Activated CD4-positive, alpha-beta T cell treated with anti-CD3 and anti-CD28 coated beads for 48 hours (primary cell): ENCODE data around the gene MLN.
"Not testable (repeated sequence)": the region's sequence is repeated elsewhere in the genome, so short reads cannot be mapped to it uniquely, and the experiment has no call there.

Experiments used
- DNase-seq: peaks from one replicate; pipeline ENCODE4 v3.0.0-alpha.2; 2020

MLN gene

DNA sequence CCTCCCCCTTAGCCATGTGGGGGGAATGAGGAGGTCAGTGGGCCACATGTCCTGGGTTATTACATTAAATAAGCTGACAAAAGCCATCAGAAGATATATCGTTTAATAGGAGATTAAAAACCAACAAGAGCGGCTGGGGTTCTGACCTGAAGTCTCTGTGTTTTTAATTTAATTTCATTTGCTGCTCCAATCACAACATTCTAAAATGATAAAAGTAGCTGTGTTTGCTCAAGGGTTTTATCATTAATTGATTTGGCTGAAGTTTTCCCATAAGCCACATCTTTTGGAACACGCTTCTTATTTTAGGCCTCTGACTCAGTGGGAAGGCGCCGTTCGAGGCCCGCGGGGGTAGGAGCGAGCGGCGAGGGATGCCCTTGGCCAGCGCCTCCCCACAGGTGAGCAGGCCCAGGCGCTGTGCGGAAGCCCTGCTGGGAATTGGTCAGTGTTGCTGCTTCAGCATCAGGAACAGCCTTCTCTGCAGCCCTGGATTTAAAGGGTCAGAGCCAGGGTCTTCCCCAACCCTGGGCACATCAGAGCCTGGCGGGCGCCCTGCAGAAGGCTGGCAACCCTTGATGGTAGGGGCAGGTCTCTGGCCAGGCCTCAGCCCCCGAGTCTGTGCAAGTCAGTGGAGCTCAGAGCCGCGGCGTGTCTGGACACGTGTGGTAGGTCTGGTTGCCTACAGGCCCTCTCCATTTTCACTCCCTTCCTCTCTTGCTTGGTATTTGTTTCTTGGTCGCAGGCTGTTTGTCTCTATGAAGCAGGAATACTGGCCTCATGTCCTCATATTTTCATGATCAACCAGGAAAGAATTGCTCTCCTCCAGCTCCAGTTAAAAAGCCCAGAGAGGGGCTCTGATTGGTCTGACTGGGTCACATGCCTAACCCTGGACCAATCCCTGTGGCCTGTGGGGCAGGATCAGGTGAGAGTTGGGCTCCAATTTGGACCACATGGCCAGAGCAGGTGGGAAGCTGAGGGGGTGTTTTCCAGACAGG lies 30.9 kb upstream of the MLN start:
- no peak for DNase-seq

DNA sequence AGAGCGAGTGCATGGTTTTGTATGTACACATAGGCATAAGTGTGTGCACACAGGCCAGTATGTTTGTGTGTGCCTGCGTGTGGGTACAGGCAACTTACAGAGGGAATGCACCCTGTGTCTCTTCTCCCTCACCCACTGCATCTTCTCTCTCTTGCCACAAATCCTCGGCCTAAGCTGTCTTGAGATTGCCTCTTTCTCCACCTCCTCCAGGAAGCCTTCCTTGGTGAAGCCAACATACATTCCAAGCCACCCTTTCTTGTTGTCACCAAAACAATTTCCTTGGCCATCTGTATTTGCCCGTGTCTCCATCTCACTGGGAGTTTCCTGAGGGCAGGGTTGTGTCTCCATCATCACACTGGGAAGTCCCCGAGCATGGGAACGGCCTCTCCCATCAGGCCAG lies 29.8 kb upstream of the MLN start:
- no peak for DNase-seq

DNA sequence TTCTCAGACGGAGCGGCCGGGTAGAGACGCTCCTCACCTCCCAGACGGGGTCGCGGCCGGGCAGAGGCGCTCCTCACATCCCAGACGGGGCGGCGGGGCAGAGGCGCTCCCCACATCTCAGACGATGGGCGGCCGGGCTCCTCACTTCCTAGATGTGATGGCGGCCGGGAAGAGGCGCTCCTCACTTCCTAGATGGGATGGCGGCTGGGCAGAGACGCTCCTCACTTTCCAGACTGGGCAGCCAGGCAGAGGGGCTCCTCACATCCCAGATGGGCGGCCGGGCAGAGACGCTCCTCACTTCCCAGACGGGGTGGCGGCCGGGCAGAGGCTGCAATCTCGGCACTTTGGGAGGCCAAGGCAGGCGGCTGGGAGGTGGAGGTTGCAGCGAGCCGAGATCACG lies 29.0 kb upstream of the MLN start:
- DNase-seq: not testable (repeated sequence)

DNA sequence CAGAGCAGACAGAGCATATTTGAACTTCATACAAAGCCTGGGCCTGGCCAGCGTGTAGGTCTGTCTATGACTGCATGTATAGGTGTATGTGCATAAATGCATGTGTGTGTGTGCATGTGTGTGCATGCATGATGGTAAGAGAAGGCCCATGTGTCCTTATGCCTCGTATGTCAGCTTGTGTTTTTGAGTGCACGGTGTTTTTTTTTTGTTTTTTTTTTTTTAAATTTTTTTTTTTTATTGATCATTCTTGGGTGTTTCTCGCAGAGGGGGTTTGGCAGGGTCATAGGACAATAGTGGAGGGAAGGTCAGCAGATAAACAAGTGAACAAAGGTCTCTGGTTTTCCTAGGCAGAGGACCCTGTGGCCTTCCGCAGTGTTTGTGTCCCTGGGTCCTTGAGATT lies 27.9 kb upstream of the MLN start:
- not testable (repeated sequence) for DNase-seq

DNA sequence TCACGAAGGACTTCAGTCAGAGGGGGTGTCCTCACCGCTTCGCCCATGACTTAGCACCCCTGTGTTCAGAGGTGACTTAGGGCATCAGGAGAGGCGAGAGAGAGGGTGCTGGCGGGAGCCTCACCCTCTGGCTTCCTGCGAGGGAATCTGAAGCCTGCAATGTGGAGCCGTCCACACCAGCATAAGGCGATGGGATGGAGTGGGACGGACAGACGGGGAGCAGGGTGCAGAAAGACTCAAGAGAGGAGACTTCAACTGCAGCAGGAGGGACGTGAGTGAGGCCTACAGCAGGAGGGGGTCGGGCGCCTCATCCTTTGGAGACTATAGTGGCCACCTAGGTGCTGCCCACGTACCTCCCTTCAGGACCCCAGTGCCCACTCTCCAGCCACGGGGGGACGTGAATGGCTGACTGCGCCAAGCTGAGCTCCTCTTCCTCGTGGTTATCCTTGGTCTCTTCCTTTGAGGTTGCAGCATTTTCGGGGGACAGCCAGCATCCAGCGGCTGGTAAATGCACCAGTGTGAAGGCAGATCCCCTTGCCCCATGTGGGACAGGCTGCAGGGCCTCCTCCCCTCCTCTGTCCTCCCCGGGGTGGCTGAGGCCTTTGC lies 26.9 kb upstream of the MLN start:
- DNase-seq: no peak

DNA sequence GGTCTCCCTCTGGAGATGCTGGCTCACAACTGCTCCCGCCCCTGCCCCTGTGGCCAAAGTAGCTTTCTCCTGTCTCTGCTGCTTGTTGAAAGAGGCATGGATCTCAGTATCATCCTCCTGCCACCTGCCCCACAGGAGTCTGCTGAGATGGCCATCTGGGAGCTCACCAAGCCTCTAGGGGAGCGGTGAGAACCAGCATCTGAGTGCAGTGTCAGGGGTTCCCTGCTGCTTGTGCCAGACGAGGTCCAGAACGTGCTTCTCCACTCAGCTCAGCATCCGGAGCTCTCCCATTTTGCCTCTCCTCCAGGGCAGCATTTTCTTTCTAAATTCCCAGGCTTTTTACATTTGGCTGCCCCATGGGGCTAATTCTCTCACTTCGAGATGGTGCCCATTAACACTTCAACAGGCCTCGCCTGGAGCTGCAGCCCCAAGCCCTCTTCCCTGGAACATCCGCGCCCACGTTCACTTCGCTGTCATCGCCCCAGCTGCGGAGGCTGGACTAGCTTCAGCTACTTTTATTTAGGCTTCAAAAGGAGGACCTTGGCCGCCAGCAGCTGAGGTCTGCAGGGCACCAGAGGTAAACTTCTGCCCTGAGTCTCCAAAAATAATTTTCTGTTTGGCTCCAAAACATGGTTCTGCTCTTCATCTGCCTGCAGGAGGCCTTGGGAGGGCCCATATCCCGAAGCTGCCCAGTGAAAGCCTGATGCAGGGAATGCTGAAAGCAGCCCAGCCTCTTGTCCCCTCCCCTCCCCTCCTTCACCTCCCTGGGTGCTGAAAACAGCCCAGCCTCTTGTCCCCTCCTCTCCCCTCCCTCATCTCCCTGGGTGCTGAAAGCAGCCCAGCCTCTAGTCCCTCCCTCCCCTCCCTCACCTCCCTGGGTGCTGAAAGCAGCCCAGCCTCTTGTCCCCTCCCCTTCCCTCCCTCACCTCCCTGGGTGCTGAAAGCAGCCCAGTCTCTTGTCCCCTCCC lies 25.2 kb upstream of the MLN start:
- no peak for DNase-seq

DNA sequence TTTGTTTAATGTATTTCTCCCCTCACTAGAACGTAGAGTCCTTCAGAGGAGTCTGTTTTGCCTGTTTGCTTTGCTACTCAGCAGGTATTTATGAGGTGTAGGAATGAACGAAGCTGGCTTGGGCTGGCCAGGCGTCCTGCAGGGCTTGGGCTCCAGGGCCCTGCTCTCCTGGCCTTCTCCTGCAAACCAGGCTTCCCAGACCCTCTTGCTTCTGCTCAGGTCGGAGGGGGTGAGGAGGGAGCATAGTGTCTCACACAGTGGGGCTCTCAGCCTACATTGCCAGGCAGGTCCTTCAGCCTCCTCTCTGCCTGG lies 24.6 kb upstream of the MLN start:
- no peak for DNase-seq

DNA sequence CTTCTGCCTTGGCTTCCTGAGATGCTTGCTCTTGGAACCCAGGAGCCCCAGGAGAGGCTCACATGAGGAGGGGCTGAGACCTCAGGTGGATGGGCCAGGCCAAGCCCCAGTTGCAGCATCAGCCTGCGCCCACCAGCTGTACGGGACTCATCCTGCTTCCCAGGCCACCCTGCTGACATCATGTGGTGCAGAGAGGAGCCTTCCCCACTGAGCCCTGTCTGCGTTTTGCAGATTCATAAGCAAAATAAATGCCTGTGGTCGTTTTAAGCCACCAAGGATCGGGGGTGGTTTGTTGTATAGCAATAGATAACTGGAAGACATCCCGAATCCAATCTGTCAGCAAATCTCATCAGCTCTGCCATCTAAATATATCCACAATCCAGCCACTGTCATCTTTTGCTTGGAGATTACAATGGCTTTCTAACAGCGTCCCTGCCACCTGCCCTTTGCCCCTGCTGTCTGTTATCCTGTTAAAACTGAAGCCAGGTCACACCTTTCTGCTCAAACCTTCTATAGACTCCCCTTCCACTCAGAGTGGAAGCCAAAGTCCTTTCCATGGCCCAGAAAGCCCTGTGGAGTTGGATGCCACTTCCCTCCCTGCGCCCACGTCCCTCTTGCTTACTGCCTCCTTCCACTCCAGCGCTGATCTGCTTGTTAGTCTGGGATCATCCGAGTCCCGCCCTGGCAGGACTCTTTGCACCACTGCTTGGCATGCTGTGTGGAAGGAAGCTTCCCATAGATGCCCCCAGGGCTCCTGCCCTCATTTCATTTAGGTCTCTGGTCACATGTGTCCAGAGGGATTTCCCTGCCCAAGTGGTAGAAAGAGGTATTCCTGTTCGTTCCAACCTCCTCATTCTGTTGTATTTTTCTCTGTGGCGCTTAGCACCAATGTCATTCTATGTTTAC lies 24.0 kb upstream of the MLN start:
- no peak for DNase-seq

DNA sequence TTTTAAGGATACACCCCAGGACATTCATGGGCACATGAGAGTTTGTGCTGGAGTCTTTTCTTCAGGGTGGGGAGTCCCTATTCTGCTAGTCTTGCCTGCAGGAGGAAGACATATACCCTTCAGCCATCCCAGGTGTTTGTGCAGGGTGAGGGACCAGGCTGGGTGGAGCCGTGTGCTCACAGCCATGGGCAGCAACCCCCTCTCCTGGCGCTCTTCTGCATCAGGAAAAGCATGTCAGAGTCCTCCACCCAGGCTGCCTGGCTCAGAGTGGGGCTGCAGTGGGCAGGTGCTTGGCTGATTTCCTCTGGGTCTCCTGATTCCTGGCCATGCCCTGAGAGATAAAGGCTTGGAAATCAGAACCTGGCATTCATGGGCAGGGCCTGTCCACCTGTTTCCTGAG lies 22.7 kb upstream of the MLN start:
- DNase-seq: no peak

DNA sequence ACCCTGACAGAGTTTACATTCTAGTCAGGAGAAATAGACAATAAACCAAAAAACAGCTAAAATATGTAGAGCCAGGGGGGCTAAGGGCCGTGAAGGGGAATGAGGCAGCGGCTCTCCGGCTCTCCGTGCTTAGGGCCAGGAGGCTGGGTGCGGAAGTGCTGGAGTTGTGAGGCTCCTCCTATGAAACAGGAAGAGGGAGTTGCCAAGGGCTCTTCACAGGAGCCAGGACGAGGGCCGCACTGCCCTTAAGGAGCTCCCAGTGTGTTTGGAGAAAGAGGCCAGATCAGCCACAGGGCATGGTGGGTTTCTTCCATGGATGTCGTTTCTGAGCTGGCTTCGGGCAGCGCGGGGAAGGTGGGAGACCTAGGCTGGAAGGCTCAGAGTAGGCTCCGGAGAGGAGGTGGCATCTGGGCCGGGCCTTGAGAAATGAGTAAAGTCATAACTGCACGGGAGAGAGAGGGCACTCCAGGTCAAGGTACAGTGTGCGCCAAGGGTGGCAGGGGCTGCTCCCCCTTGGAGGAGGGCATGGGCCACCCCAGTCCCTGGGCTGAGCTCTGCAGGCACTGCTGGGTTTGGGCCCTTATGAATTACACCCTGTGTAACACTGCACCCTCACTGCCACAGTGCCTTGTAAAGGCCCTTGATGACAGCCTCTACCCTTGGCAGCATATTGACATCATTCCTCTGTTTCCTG lies 20.8 kb upstream of the MLN start:
- no peak for DNase-seq

DNA sequence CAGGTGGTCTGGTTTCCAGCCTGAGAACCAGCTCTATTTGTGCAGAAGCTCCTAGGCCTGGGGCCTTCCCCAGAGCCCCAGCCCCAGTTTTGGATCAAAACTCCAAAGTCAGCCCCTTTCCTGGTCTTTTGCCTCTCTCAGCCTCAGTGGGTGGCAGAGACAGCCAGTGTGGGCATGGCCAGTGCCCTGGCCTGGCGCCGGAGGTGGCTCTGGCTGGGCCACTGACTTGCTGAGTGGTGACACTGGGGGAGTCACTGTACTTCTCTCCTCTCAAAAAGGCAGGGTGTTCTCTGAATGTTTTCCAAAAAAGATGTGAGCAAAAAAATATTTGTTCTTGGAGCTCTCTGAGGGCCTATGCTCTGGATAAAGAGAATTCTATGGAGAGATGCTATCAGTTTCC lies 20.0 kb upstream of the MLN start:
- no peak for DNase-seq

DNA sequence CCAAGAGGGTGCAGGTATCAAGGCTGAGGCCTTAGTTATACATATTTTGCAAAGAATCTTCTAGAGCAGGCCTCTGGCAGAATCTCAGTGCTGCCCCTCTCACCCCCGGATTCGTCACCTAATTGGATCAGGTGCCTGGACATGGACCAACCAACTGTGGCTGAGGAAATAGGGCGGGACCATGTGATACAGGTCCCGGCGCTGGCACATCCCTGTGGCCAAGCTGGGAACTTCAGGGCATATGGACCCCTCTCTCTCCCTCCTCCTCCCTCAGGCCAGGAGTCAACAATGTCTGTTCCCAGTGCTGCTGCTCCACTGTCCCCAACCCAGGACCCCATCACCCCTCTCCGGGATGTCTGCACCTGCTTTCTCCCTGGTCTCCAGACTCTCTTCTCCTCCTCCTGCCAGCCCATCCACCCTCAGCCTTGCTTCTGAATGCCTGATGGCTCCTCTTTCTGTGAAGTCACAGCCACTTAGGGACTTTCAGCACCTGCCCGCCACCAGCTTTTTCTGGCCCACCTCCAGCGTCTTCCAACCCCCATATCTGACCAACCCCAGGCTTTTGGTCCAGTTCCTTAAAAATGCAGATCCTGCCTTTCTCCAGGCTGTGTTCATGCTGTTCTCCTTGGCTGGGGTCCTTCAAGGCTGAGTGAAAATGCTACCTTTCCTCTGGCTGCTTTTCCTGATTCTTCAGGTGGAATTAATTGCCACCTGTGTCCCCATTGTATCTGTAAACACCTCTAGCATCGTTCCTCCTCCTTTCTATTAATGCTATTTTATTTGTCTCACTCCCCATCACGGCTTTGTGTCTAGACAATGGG lies 19.0 kb upstream of the MLN start:
- peak; percentile 27 for DNase-seq

DNA sequence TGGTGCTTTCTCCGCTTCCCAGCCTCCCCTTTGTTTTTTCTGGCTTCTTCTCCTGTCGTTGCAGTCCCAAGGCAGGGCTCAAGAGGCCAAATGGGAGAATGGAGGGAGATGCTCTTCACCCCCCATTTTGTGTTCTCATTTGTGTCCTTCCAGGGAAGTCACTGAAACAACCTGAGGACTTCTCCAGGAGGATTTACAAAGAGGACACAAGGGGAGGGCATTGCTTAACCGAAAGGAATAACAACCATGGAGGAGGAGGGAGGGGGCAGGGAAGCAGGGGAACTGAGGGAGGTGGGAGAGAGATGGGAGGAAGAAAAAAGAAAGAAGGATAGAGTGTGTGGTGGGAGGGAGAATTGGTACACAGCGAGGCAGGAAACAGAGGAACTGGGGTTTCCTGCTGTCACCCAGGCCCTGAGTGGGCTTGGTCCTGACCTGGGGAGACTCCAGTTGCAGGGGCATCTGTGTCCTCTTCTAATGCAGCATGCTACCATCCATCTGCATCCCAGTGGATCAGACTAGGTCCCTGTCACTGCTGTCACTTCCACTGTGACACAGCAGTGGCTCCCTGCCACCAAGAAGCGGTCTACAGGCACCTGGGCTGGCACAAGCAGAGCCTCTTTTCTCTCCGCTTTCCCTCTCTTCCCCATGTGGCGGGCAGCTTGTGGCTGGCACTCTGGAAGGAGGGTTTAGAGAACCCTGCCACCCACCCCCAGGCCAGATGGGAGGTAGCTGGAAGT lies 17.1 kb upstream of the MLN start:
- no peak for DNase-seq

DNA sequence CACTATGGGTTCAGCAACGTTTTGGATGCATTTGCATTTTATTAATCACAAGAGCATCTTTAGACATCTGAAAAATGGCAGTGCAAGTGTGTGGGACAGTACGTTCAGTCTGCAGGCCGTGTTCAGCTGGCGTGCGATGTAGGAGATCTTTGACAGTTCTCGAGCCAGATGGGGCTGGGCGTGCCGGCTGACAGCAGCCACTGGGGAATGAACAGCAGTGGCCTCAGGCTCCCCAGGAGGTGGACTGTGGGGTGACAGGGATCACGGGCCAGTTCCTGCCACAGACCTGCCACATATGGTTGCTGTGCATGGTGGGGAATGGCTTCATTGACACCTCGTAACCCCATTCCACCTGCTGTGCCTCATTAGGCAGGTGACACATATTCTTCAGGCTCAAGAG lies 16.4 kb upstream of the MLN start:
- DNase-seq: no peak

DNA sequence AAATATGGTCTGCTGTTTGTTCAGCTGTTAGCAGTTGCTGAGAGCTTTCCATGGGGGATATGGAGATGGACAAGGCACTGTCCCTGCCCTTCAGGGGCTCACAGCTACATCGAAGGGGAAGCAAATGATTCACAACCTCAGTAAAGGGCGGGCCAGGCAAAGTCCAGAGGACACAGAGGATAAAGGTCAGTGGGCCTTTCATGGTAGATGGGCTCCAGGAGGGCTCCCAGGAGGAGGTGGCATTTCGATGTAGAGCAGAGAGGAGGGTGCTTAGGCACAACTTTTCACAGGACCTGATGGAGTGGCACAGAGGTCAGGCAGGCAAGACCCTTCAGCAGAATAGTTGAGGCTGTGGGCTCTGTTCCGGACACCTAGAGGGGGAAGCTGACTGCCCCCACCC lies 15.2 kb upstream of the MLN start:
- DNase-seq: no peak

DNA sequence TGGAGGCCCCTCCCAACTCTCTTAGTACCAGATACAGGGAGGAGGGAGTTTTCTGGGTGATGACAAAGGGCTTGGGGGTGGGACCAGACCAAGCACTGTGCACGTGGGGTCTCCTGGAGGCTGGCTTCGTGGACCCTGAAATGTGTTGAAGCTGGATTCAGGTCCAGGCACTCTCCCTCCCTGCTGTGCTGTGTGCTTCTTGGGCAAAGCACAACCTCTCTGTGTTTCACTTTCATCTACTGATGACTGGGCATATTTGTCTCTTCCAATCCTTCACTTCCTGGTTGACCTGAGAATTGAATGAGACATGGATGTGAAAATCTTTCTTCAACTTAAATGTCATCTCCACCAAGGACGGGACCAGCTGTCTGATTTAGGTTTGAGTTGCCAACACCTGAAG lies 14.5 kb upstream of the MLN start:
- DNase-seq: no peak

DNA sequence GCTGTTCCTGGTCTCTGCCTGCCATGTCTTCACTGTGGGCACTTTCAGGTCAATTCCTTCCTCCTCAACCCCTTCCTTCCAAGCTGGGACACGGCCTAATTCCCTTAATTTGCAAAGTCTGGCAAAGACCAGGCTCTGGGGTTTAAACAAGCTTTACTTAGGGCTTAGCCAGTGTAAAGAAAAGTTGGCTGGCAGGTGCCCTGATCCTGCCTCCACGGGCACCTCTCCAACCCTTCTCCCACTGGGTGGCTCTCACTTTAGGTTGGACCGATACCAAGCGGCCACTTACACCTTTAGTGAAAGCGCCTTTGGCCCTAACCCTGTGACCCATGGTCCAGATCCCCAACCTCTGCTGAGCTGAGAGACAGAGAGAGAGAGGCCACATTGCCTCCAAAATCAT lies 13.7 kb upstream of the MLN start:
- DNase-seq: no peak

DNA sequence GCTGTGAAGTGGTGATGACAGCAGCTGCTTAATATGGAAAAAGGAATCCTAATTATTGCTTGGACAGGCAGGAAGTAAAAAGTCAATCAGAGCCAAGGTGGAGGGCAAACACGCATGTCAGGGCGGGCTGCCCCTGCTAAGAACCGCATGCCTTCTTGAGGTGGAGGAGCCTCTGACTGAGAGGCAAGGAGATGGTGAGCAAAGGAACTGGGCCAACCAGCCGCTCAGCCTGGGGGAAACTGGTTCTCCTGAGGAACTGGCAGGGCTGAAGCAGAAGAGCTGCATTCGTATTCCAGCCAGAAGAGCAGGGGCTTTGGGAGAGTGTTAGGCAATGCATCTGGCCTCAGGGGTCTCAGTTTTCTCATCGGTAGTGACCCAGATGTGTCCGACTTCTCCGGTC lies 13.1 kb upstream of the MLN start:
- no peak for DNase-seq

DNA sequence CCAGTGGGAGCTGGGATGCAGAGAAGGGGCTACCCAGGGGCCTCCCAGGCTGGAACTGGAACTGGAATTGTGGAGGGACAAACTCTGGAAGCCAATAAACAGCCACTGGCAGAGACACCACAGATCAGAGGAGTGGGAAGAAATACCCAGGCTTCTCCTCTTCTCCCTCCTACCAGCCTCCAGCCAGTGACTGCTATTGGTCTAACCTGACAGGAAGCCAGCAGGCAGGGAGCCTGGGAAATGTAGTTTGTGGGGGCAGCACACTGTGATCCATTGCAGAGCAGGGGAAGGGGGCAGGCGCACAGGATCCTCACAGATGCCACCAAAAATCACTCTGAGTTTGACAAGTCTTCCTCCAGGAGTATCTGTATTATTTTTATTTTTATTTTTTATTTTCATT lies 12.1 kb upstream of the MLN start:
- DNase-seq: peak; percentile 32
